HEK293T (cell line): Measurements from ENCODE around the gene PRKAR1B.

Source experiments
- CTCF ChIA-PET: fragments of 350-600 bp; formaldehyde crosslinking; extraction: SDS; loops from one replicate; lab custom pipeline; 2021; ENCODE audit warnings: antibody characterized with exemption, inconsistent platforms; lab: Yijun Ruan, JAX
- POLR2A ChIA-PET: fragments of 350-600 bp; formaldehyde crosslinking; extraction: SDS; loops from one replicate; lab custom pipeline; 2020; ENCODE audit warnings: antibody characterized with exemption, inconsistent platforms; lab: Yijun Ruan, JAX
- DNase-seq: peaks from one replicate; pipeline ENCODE4 v3.0.0; 2012; ENCODE audit warnings: mixed read lengths; ENCODE audit errors: extremely low spot score
- ARNT ChIP-seq: fragments of 450-650 bp; IDR thresholded peaks from 2 replicates; pipeline ENCODE4 v1.6.1; 2017; ENCODE audit warnings: mild to moderate bottlenecking
- BHLHE40 ChIP-seq: fragments of 450-650 bp; IDR thresholded peaks from 2 replicates; pipeline ENCODE4 v1.6.1; 2016; ENCODE audit warnings: mild to moderate bottlenecking, moderate library complexity, borderline replicate concordance
- CTBP1 ChIP-seq: fragments of 450-650 bp; IDR thresholded peaks from 2 replicates; pipeline ENCODE4 v1.6.1; 2016; ENCODE audit warnings: borderline replicate concordance
- ELF4 ChIP-seq: fragments of 450-650 bp; IDR thresholded peaks from 2 replicates; pipeline ENCODE4 v1.6.1; 2017; ENCODE audit warnings: antibody characterized with exemption
- FOXA1 ChIP-seq: fragments of 450-650 bp; IDR thresholded peaks from 2 replicates; pipeline ENCODE4 v1.6.1; 2016; ENCODE audit warnings: mild to moderate bottlenecking
- FOXK2 ChIP-seq: fragments of 450-650 bp; IDR thresholded peaks from 2 replicates; pipeline ENCODE4 v1.6.1; 2016; ENCODE audit warnings: mild to moderate bottlenecking
- FOXM1 ChIP-seq: fragments of 450-650 bp; IDR thresholded peaks from 2 replicates; pipeline ENCODE4 v1.6.1; 2017; ENCODE audit warnings: mild to moderate bottlenecking, borderline replicate concordance
- HDGF ChIP-seq: fragments of 450-650 bp; IDR thresholded peaks from 2 replicates; pipeline ENCODE4 v1.6.1; 2017; ENCODE audit warnings: antibody characterized with exemption, borderline replicate concordance
- L3MBTL2 ChIP-seq: fragments of 450-650 bp; conservative IDR thresholded peaks from 2 replicates; pipeline ENCODE4 v1.6.1; 2016; ENCODE audit warnings: mild to moderate bottlenecking
- LEF1 ChIP-seq: fragments of 450-650 bp; IDR thresholded peaks from 2 replicates; pipeline ENCODE4 v1.6.1; 2017; ENCODE audit warnings: mild to moderate bottlenecking, borderline replicate concordance
- NFRKB ChIP-seq: fragments of 450-650 bp; IDR thresholded peaks from 2 replicates; pipeline ENCODE4 v1.6.1; 2016; ENCODE audit warnings: mild to moderate bottlenecking, moderate library complexity
- SP1 ChIP-seq: fragments of 450-650 bp; IDR thresholded peaks from 2 replicates; pipeline ENCODE4 v1.6.1; 2017
- SUZ12 ChIP-seq: fragments of 450-650 bp; IDR thresholded peaks from 2 replicates; pipeline ENCODE4 v1.6.1; 2016; ENCODE audit warnings: mild to moderate bottlenecking
- TARDBP ChIP-seq: fragments of 450-650 bp; IDR thresholded peaks from 2 replicates; pipeline ENCODE4 v1.6.1; 2016
- ZNF384 ChIP-seq: fragments of 450-650 bp; IDR thresholded peaks from 2 replicates; pipeline ENCODE4 v1.6.1; 2016
- TF ChIP-seq, protein P1 (sequence below): fragments of 450-650 bp; IDR thresholded peaks from 2 replicates; pipeline ENCODE4 v1.6.1; 2016

The PRKAR1B gene

DNA sequence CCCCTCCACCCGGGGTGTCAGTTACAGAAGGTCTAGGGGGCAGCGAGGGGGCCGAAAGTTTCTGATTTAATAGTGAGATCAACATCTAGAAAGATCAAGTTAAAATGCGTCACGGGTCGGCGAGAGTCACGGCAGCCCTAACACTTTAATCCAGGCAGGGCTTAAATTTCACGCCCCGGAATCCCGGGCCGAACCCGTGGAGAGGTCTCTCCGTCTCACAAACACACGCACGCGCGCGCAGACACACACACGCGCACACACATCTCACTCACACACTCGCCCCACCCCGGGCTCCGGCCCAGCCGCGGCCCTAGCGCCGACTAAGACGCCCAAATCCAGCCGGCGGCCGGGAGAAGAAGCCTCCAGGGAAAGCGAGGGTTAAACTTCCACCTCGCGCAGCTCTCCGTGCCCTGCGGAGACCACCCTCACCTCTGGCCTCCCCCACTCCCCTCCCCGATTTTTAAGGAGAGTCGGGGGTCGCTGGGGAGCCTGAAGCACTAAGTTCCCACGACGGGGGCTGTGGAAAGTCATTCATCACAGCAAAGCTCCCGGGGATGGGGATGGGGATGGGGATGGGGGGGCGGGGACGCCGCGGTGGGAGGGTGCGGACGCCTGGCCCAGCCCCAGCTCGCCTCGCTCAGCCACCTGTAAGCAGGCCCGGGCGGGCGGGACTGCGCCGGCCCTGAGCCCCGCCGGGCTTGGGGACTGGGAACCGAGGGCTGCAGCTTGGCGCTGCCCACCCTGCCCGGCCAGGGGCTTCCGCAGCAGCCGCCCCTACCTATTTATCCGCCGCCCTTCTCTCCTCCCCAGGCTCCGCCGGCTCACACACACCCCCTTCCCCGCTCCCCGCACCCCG, 209.1 kb downstream of the PRKAR1B start:
- ChIA-PET POLR2A (no interaction called here), CTCF (no interaction called here)
- no peak for DNase-seq
- TF ChIP-seq CTBP1 (no peak; the same call in 1 of the 2 replicates), HDGF (no peak), L3MBTL2 (no peak), FOXA1 (no peak), ELF4 (no peak), ARNT (no peak), LEF1 (no peak), BHLHE40 (no peak), SP1 (no peak)
- TF ChIP-seq, protein P1, sequence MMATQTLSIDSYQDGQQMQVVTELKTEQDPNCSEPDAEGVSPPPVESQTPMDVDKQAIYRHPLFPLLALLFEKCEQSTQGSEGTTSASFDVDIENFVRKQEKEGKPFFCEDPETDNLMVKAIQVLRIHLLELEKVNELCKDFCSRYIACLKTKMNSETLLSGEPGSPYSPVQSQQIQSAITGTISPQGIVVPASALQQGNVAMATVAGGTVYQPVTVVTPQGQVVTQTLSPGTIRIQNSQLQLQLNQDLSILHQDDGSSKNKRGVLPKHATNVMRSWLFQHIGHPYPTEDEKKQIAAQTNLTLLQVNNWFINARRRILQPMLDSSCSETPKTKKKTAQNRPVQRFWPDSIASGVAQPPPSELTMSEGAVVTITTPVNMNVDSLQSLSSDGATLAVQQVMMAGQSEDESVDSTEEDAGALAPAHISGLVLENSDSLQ, result no peak

DNA sequence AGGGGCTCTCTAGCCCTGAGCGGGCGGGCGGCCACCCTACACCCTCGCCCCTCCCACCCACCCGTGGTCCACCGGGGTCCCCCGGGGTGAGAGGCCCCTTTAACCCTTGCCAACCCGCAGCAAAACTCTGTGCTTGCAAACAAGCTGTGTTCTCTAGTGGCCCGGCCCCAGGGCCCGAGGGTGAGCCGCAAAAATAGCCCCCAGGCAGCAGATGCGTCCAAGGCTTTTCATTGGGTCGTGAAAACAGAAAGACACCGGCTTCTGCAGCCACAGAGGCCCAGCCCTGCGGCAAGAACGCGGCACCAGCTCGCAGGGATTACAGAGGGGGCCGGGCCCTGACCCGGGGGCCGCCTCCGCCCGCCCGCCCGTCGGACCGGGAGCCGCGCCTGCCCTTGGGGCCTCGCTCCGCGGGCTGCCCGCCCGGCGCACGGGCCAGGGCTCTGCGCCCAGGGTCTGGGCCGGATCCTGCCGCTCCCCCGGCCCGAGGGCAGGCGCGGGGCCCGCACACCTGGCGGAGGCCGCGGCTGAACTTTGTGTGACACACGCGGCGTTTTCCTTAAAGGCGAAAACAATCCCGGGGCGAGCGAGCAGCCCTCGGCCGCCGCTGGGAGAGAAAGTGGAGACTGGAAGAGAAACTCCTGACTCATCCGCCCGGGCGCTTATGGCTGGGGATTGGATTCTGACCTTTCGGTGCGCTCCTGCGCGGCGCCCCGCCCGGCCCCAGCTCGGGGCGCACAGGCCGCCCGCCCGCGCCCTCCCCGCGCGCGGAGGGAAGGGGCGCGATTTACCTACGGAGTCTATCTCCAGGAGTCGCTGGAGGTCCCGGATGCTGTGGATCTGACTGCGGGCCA, 210.2 kb downstream of the PRKAR1B start:
- TF ChIP-seq FOXK2 (no peak), SUZ12 (no peak), CTBP1 (no peak), FOXM1 (no peak), HDGF (no peak), TARDBP (no peak), ARNT (no peak), FOXA1 (no peak), LEF1 (no peak), NFRKB (no peak), ELF4 (no peak), SP1 (no peak), BHLHE40 (no peak), ZNF384 (no peak), L3MBTL2 (no peak)
- TF ChIP-seq, protein P1, result no peak
- CTCF ChIA-PET, result no interaction called here
- POLR2A ChIA-PET, result no interaction called here
- DNase-seq, result no peak

DNA sequence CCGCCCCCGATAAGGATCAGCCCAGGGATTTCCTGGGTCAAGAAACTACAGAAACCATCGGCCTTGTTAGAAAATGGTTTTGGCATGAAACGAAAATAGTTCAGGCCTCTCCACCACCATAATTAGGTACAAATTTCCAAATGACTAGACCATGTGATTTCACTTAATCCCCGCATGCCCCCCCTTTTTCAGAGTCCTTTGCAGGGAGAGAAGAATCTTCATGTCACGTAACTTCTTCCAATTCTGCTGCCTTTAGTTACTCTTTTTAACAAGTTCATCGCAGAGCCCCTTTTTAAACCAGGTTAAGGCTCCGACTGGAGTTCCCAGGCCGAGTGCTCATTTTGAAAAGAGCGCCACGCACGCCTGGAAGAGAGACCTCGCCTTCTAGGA, 210.9 kb downstream of the PRKAR1B start:
- ChIA-PET POLR2A (no interaction called here), CTCF (no interaction called here)
- DNase-seq, result no peak
- TF ChIP-seq ELF4 (no peak), ZNF384 (no peak), HDGF (no peak), LEF1 (no peak), BHLHE40 (no peak), SP1 (no peak), TARDBP (no peak), FOXM1 (no peak), CTBP1 (no peak)
- TF ChIP-seq, protein P1, result no peak

DNA sequence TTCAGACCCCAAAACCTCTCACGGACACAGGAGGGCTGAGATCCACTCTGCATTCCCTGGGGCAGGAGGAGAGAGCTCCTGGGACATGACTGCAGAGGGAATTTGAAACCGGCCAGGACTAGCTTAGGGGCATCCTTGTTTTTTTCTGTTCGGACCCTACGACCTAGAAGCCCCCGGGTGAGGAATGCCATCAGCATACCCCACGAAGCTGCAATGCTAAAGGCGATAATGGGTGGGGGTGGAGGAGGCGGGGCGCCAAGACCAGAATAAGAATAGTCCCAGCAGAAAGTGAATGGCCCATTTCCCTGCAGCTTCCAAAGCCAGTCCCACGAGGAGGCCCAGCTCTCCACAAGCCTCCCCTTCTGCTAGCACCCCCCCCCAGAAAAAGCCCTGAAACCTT, 211.5 kb downstream of the PRKAR1B start:
- POLR2A ChIA-PET, result no interaction called here
- CTCF ChIA-PET, result no interaction called here
- TF ChIP-seq TARDBP (no peak), ELF4 (no peak), SUZ12 (no peak), HDGF (no peak), L3MBTL2 (no peak)
- no peak for DNase-seq

DNA sequence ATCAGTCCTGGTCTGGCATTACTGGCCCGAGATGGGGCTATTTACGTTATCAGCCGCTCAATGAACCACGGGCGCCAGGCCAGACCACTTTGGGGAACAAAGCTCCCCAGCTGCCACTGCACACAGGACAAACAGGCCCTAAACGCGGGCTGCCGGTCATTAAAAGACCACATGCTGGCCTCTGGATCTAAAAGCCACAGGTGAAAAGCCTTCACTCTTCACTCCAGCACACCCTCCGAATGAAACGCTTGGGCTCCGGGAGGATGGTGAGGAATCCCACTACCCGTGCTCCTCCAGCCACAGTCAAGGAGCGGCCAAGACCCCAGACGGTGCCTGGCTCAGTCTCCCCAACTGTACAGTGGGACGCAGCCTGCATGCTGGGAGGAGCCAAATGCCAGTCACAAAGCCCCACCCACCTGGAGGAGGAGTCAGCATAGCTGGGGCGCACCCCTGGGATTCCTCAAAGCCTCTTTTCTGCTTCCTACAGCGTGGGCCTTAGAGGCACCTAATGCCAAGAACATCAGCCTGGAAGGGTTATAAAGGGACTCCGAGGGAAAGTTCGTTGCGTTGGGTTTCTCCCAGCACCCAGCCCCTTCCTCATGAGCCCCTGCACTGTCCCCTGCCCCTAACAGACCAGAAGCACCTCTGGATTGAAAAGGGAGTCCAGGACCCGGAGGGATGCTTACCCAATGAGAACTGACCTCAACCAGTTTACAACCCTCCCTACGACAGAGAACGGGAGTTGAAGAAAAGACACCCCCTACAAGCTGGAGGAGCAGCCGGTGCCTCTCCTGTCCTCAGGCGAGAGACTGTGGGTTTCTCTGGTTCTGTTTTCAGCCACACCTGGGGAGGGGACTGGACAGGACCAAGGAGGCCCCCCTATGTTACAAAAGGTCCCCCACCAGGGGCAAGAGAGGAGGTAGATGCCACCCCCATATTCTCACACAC, 212.2 kb downstream of the PRKAR1B start:
- ChIA-PET POLR2A (no interaction called here), CTCF (no interaction called here)

More for the DNA sequence above, 212.2 kb downstream of the PRKAR1B start:
- TF ChIP-seq SP1 (no peak), FOXM1 (no peak), FOXA1 (no peak), SUZ12 (no peak), FOXK2 (no peak), TARDBP (no peak), CTBP1 (no peak), BHLHE40 (no peak), NFRKB (no peak), LEF1 (no peak), HDGF (no peak), ZNF384 (no peak), ELF4 (no peak), L3MBTL2 (no peak), ARNT (no peak)
- TF ChIP-seq, protein P1, result no peak
- DNase-seq, result no peak
